ENCODE results near the gene ELOA. TPM values are rescaled to one million over a fixed set of nuclear protein-coding genes. Genes with fewer than 3 reads are reported as not detected.
"Not testable (repeated sequence)": the region's sequence is repeated elsewhere in the genome, so short reads cannot be mapped to it uniquely, and the experiment has no call there.

Gene ELOA
- total RNA-seq, 1 experiment from 2014 or later: 32.4 TPM

GRCh38 chr1:23791516-23792047, 48.3 kb downstream of the ELOA start:
- no peak for TF ChIP-seq CTCF (IDR thresholded peaks at IDR 0.05; ENCODE audit: unreplicated experiment)
- H3K9me3 Mint-ChIP-seq (ENCODE audit: low read depth, unreplicated experiment): no peaks in the 10 kb centered on the region
- H3K36me3 Mint-ChIP-seq (ENCODE audit: insufficient read depth, unreplicated experiment): peaks cover 89% of the 10 kb centered on the region
- BruUV-seq (replicated peaks): no TSS peak
- no peak for DNase-seq
- no peaks in the 10 kb centered on the region for H3K27me3 Mint-ChIP-seq (ENCODE audit: unreplicated experiment)
- intact Hi-C loops (cut with micrococcal nuclease; ENCODE audit: unreplicated experiment): no loop called here
- H3K4me1 Mint-ChIP-seq (ENCODE audit: low read depth, unreplicated experiment): peaks cover 26% of the 10 kb centered on the region
- CTCF ChIA-PET: interaction anchor here (0.6 to 1.4 kb wide), 3 partner anchors 8 to 51 kb away, joined by 3 to 4 read pairs (median 4); no protein-coding TSS in a partner anchor
- H3K27ac Mint-ChIP-seq (ENCODE audit: unreplicated experiment): peak overlapping the region; percentile 96
- peak overlapping the region; percentile 99 for H3K4me3 Mint-ChIP-seq (ENCODE audit: low read depth, unreplicated experiment)

- intact Hi-C loops (cut with micrococcal nuclease; ENCODE audit: unreplicated experiment): no loop called here
- Mint-ChIP-seq H3K9me3 (ENCODE audit: low read depth, unreplicated experiment) (no peaks in the 10 kb centered on the region), H3K4me3 (ENCODE audit: low read depth, unreplicated experiment) (peak overlapping the region; percentile 99), H3K36me3 (ENCODE audit: insufficient read depth, unreplicated experiment) (peaks cover 90% of the 10 kb centered on the region), H3K27me3 (ENCODE audit: unreplicated experiment) (no peaks in the 10 kb centered on the region), H3K4me1 (ENCODE audit: low read depth, unreplicated experiment) (peaks cover 26% of the 10 kb centered on the region), H3K27ac (ENCODE audit: unreplicated experiment) (peak overlapping the region; percentile 96)
- no peak for DNase-seq
- TF ChIP-seq CTCF (IDR thresholded peaks at IDR 0.05; ENCODE audit: unreplicated experiment): no peak
- CTCF ChIA-PET: no interaction called here
- no TSS peak for BruUV-seq (replicated peaks)
These were observed 49.1 kb downstream of the ELOA start for GRCh38 chr1:23792151-23792945.

- Mint-ChIP-seq H3K4me1 (ENCODE audit: low read depth, unreplicated experiment) (peaks cover 26% of the 10 kb centered on the region), H3K36me3 (ENCODE audit: insufficient read depth, unreplicated experiment) (peaks cover 90% of the 10 kb centered on the region), H3K9me3 (ENCODE audit: low read depth, unreplicated experiment) (no peaks in the 10 kb centered on the region), H3K27me3 (ENCODE audit: unreplicated experiment) (no peaks in the 10 kb centered on the region), H3K4me3 (ENCODE audit: low read depth, unreplicated experiment) (peak overlapping the region; percentile 99), H3K27ac (ENCODE audit: unreplicated experiment) (peak overlapping the region; percentile 77)
- no TSS peak for BruUV-seq (replicated peaks)
- TF ChIP-seq CTCF (IDR thresholded peaks at IDR 0.05; ENCODE audit: unreplicated experiment): no peak
- DNase-seq: peak; percentile 78
- intact Hi-C loops (cut with micrococcal nuclease; ENCODE audit: unreplicated experiment): no loop called here
- CTCF ChIA-PET: interaction anchor here (0.7 to 1.0 kb wide), 3 partner anchors 13 to 19 kb away, joined by 3 to 4 read pairs (median 3); no protein-coding TSS in a partner anchor
These were observed 49.9 kb downstream of the ELOA start for GRCh38 chr1:23793018-23793781.

- peaks cover 91% of the 10 kb centered on the region for H3K36me3 Mint-ChIP-seq (ENCODE audit: insufficient read depth, unreplicated experiment)
- no peak for TF ChIP-seq CTCF (IDR thresholded peaks at IDR 0.05; ENCODE audit: unreplicated experiment)
- peaks cover 23% of the 10 kb centered on the region for H3K4me1 Mint-ChIP-seq (ENCODE audit: low read depth, unreplicated experiment)
- H3K4me3 Mint-ChIP-seq (ENCODE audit: low read depth, unreplicated experiment): peak overlapping the region; percentile 99
- CTCF ChIA-PET: interaction anchor here (0.7 to 1.0 kb wide), 4 partner anchors 14 to 749 kb away, joined by 3 to 4 read pairs (median 3); no protein-coding TSS in a partner anchor
- BruUV-seq (replicated peaks): no TSS peak
- intact Hi-C loops (cut with micrococcal nuclease; ENCODE audit: unreplicated experiment): no loop called here
- no peaks in the 10 kb centered on the region for H3K27me3 Mint-ChIP-seq (ENCODE audit: unreplicated experiment)
- H3K9me3 Mint-ChIP-seq (ENCODE audit: low read depth, unreplicated experiment): no peaks in the 10 kb centered on the region
- H3K27ac Mint-ChIP-seq (ENCODE audit: unreplicated experiment): peak overlapping the region; percentile 77
- DNase-seq: no peak
These were observed 50.8 kb downstream of the ELOA start for GRCh38 chr1:23793861-23794731.

GRCh38 chr1:23794732-23795182, 51.5 kb downstream of the ELOA start:
- TSS peak; percentile 18 for BruUV-seq (replicated peaks)
- DNase-seq; H3K27me3 Mint-ChIP-seq (ENCODE audit: unreplicated experiment); H3K4me3 Mint-ChIP-seq (ENCODE audit: low read depth, unreplicated experiment); intact Hi-C loops (cut with micrococcal nuclease; ENCODE audit: unreplicated experiment); H3K9me3 Mint-ChIP-seq (ENCODE audit: low read depth, unreplicated experiment): not testable (repeated sequence)
- peaks cover 16% of the 10 kb centered on the region for H3K4me1 Mint-ChIP-seq (ENCODE audit: low read depth, unreplicated experiment)
- CTCF ChIA-PET: interaction anchor here (0.7 kb wide), 1 partner anchor 748 kb away, joined by 3 read pairs; no protein-coding TSS in a partner anchor
- H3K36me3 Mint-ChIP-seq (ENCODE audit: insufficient read depth, unreplicated experiment): peaks cover 95% of the 10 kb centered on the region
- H3K27ac Mint-ChIP-seq (ENCODE audit: unreplicated experiment): peak overlapping the region; percentile 77

Measured in Calu3 (cell line).